ENCODE measurements around the gene DBF4. TPM values are rescaled to one million over a fixed set of nuclear protein-coding genes. Genes with fewer than 3 reads are reported as not detected.
A peak's percentile ranks its signal among the peaks of the same experiment; 100 is the strongest.

The DBF4 gene
- total and polyA plus RNA-seq, 10 of the 15 experiments (the other 5 are each of a cell fraction or from before 2014, with no cell fraction given): 29.3 to 89.8 (median 62.4) TPM

DNA sequence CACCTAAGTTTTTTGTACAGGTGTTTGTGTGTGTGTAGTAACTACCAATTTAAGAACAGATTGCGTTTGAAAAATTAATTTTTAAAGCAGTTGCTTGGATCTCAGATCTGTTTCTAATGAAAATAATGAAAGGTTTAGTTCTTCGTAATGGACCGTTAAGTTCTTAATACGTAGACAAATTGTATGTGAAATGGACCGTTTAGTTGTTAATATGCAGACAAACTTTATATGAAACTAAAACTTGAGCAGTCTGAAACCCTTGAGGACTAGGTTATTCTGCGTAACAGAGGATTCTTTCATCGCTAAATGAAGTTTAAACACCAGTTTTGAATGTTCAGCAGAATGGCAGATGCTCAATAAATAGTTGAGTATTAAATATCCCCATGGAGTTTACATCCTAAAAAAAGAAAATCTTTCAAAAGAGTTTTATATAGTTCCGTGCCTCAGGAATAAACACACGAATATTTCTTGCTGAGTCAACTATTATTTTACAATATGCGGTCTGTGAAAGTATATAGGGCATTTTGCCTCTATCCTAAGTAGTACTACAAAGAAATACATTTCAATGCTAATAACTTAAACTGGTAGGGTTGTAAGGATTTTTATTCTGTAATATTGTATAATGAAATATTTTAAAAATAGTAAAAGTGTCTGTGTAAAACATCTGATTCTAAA is 1.2 kb downstream of the DBF4 start (continued):
- TF ChIP-seq POLR2AphosphoS2 (IDR thresholded peaks at IDR 0.05; ENCODE audit: low read depth, low read length) (no peak), MYC (IDR thresholded peaks at IDR 0.05; ENCODE audit: insufficient read depth, insufficient read length, insufficient replicate concordance, low read length, severe bottlenecking) (no peak), EED (IDR thresholded peaks at IDR 0.05; ENCODE audit: low read depth) (no peak)

DNA sequence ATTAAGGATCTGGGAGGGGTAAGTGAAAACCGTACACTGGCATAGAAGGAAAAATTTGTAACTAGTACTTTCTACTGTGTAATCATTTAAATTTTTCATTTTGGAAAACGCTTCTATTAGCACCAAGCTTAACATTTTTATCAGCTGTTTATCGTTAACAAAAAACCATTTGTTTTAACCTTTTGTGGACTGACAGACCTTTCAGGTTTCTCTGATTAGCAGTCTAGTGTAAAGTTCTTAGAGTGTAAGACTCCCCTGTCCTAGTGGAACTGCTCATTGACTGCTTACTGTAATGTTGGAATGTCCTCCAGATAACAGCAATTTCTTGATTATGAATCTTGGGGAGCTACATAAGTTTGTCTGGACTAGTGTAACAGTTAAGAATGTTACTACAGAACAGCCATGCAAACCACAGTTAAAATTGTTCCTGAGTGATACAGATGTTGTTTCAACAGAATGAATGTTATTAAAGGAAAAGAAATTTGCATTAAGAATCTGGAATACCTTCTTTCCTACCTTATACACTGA is 2.0 kb downstream of the DBF4 start:
- Histone ChIP-seq H3K27ac (ENCODE audit: control insufficient read depth, insufficient read depth) (peak overlapping the region; percentile 35; the same call in 1 of the 2 replicates), H3K9ac (ENCODE audit: control insufficient read depth, insufficient read depth, low read length) (peak overlapping the region; percentile 96), H3K4me1 (ENCODE audit: control insufficient read depth, insufficient read depth, low read length) (no peaks in the 10 kb centered on the region), H4K20me1 (ENCODE audit: control insufficient read depth, insufficient read depth) (no peaks in the 10 kb centered on the region), H3K4me2 (ENCODE audit: control insufficient read depth, insufficient read depth) (peak overlapping the region; percentile 87), H3K27me3 (replicated peaks in 1 of 2; ENCODE audit: control insufficient read depth in 2 of 2, insufficient read depth in 2 of 2, low read length in 1 of 2) (no peaks in the 10 kb centered on the region), H3K36me3 (ENCODE audit: control insufficient read depth in 2 of 2, insufficient read depth in 2 of 2, low read length in 1 of 2) (0 out of 4 replicates have a peak, but pooled peaks cover 0 to 6% of the 10 kb centered on the region in 2 experiments), H3K9me3 (replicated peaks; ENCODE audit: control insufficient read depth, insufficient read depth, low read length) (no peaks in the 10 kb centered on the region), H3K79me2 (ENCODE audit: control insufficient read depth, insufficient read depth, low read length) (peaks cover 96% of the 10 kb centered on the region), H2AFZ (ENCODE audit: control insufficient read depth, low read depth, low read length) (no peak overlapping the region), H3K4me3 (peak overlapping the region; percentile 88)
- TF ChIP-seq, protein P1, sequence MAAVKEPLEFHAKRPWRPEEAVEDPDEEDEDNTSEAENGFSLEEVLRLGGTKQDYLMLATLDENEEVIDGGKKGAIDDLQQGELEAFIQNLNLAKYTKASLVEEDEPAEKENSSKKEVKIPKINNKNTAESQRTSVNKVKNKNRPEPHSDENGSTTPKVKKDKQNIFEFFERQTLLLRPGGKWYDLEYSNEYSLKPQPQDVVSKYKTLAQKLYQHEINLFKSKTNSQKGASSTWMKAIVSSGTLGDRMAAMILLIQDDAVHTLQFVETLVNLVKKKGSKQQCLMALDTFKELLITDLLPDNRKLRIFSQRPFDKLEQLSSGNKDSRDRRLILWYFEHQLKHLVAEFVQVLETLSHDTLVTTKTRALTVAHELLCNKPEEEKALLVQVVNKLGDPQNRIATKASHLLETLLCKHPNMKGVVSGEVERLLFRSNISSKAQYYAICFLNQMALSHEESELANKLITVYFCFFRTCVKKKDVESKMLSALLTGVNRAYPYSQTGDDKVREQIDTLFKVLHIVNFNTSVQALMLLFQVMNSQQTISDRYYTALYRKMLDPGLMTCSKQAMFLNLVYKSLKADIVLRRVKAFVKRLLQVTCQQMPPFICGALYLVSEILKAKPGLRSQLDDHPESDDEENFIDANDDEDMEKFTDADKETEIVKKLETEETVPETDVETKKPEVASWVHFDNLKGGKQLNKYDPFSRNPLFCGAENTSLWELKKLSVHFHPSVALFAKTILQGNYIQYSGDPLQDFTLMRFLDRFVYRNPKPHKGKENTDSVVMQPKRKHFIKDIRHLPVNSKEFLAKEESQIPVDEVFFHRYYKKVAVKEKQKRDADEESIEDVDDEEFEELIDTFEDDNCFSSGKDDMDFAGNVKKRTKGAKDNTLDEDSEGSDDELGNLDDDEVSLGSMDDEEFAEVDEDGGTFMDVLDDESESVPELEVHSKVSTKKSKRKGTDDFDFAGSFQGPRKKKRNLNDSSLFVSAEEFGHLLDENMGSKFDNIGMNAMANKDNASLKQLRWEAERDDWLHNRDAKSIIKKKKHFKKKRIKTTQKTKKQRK (IDR thresholded peaks at IDR 0.05; ENCODE audit: low read depth, low read length): no peak
- TF ChIP-seq ZBTB4 (CRISPR knock-in tag; IDR thresholded peaks at IDR 0.05) (no peak), CHD4 (IDR thresholded peaks at IDR 0.05) (no peak), PBX3 (IDR thresholded peaks at IDR 0.05; ENCODE audit: insufficient replicate concordance, low read depth, low read length) (no peak), RAD51 (IDR thresholded peaks at IDR 0.05) (0 out of 2 replicates have a peak, but pooled peaks have one; percentile 14)
- TF ChIP-seq, protein P2, sequence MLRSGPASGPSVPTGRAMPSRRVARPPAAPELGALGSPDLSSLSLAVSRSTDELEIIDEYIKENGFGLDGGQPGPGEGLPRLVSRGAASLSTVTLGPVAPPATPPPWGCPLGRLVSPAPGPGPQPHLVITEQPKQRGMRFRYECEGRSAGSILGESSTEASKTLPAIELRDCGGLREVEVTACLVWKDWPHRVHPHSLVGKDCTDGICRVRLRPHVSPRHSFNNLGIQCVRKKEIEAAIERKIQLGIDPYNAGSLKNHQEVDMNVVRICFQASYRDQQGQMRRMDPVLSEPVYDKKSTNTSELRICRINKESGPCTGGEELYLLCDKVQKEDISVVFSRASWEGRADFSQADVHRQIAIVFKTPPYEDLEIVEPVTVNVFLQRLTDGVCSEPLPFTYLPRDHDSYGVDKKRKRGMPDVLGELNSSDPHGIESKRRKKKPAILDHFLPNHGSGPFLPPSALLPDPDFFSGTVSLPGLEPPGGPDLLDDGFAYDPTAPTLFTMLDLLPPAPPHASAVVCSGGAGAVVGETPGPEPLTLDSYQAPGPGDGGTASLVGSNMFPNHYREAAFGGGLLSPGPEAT (IDR thresholded peaks at IDR 0.05; ENCODE audit: low read depth): no peak
- DNase-seq (ENCODE audit: low read depth, low spot score): no peak
- no TSS peak for BruUV-seq (replicated peaks)
- intact Hi-C loops (cut with micrococcal nuclease; ENCODE audit: unreplicated experiment): loop anchor here (5.0 to 10.0 kb wide), 4 partner anchors 339 to 723 kb away; partner anchors contain the start of genes ABCB4 and DMTF1
- ChIA-PET SMC1A (ENCODE audit: uncharacterized antibody, unreplicated experiment) (interaction anchor here (0.7 to 2.7 kb wide), 9 partner anchors 8 to 236 kb away, joined by 3 to 11 read pairs (median 3); no protein-coding TSS in a partner anchor), CTCF (interaction anchor here (1.0 to 1.3 kb wide), 3 partner anchors 9 to 372 kb away, joined by 3 to 5 read pairs (median 3); no protein-coding TSS in a partner anchor), POLR2A (interaction anchor here (1.2 kb wide), 1 partner anchor 49 kb away, joined by 4 read pairs; no protein-coding TSS in a partner anchor), RAD21 (ENCODE audit: unreplicated experiment) (interaction anchor here (0.7 to 1.9 kb wide), 4 partner anchors 8 to 80 kb away, joined by 4 to 5 read pairs (median 4); no protein-coding TSS in a partner anchor)
- no peak for ATAC-seq
- no peak for FAIRE-seq
- WGBS (ENCODE audit: insufficient coverage, insufficient replicate concordance, low lambda C conversion rate, missing lambda C conversion rate): 3% methylated on average over 3 of the region's 3 CpGs
- in situ Hi-C loops (cut with MboI): no loop called here

Data from GM12878 (cell line).